Progenitor cell of endocrine pancreas (in vitro differentiated cells): ENCODE data around the gene COL11A2. TPM values are rescaled to one million over a fixed set of nuclear protein-coding genes. Genes with fewer than 3 reads are reported as not detected.

Source experiments
- DNase-seq: peaks from one replicate; pipeline ENCODE4 v3.0.0; 2021; ENCODE audit warnings: low spot score; ENCODE audit not compliant: unreplicated experiment
- H3K27ac Mint-ChIP-seq: 2 replicates; pipeline ENCODE4 v1.8.0; 2021; ENCODE audit warnings: mild to moderate bottlenecking, moderate library complexity, mixed read lengths
- H3K27me3 Mint-ChIP-seq: 2 replicates; pipeline ENCODE4 v1.8.0; 2021; ENCODE audit warnings: mixed read lengths
- H3K36me3 Mint-ChIP-seq: 2 replicates; pipeline ENCODE4 v1.8.0; 2022; ENCODE audit warnings: mixed read lengths; ENCODE audit not compliant: insufficient read depth
- H3K4me1 Mint-ChIP-seq: 2 replicates; pipeline ENCODE4 v1.8.0; 2021; ENCODE audit warnings: low read depth, mixed read lengths
- H3K4me3 Mint-ChIP-seq: 2 replicates; pipeline ENCODE4 v1.8.0; 2021; ENCODE audit warnings: low read depth, mild to moderate bottlenecking, moderate library complexity, mixed read lengths
- H3K9me3 Mint-ChIP-seq: 2 replicates; pipeline ENCODE4 v1.8.0; 2021; ENCODE audit warnings: low read depth, mixed read lengths
- CTCF ChIP-seq: fragments of 200-600 bp; sonication (generic); IDR thresholded peaks from one replicate; pipeline ENCODE4 v1.5.0; 2021; ENCODE audit warnings: antibody characterized with exemption, mild to moderate bottlenecking; ENCODE audit not compliant: unreplicated experiment
- microRNA-seq: library from miRNA; unstranded; fragments of <30 nt; microRNA quantifications from one replicate; pipeline ENCODE4 v1.1.0, GENCODE V29; 2020; ENCODE audit warnings: borderline number of aligned reads; ENCODE audit not compliant: unreplicated experiment
- total RNA-seq: library from RNA; stranded (reverse); gene quantifications from 2 replicates; pipeline ENCODE4 v1.2.1, GENCODE V29; 2021

The COL11A2 gene
- total RNA-seq, 1 donor from 2014 or later: 4.3 TPM

GRCh38 chr6:33116841-33117711 is 75.2 kb downstream of the COL11A2 start:
- no peak for DNase-seq
- Mint-ChIP-seq H3K9me3 (no peaks in the 10 kb centered on the region), H3K4me1 (peaks cover 29% of the 10 kb centered on the region), H3K27me3 (peaks cover 57% of the 10 kb centered on the region), H3K27ac (peak overlapping the region; percentile 4), H3K4me3 (peak overlapping the region; percentile 57), H3K36me3 (no peaks in the 10 kb centered on the region)
- TF ChIP-seq CTCF: no peak

- H3K36me3 Mint-ChIP-seq: no peaks in the 10 kb centered on the region
- peak overlapping the region; percentile 57 for H3K4me3 Mint-ChIP-seq
- no peak for DNase-seq
- H3K27me3 Mint-ChIP-seq: peaks cover 57% of the 10 kb centered on the region
- no peaks in the 10 kb centered on the region for H3K9me3 Mint-ChIP-seq
- H3K4me1 Mint-ChIP-seq: peaks cover 23% of the 10 kb centered on the region
- no peak for TF ChIP-seq CTCF
- H3K27ac Mint-ChIP-seq: peak overlapping the region; percentile 4
Measured at GRCh38 chr6:33116417-33116816, 75.8 kb downstream of the COL11A2 start.

GRCh38 chr6:33114406-33114805 is 77.9 kb downstream of the COL11A2 start:
- DNase-seq: no peak
- peaks cover 16% of the 10 kb centered on the region for H3K4me1 Mint-ChIP-seq
- no peaks in the 10 kb centered on the region for H3K9me3 Mint-ChIP-seq
- no peak overlapping the region for H3K27ac Mint-ChIP-seq
- H3K27me3 Mint-ChIP-seq: peaks cover 68% of the 10 kb centered on the region
- no peak for TF ChIP-seq CTCF
- H3K4me3 Mint-ChIP-seq: no peak overlapping the region
- H3K36me3 Mint-ChIP-seq: no peaks in the 10 kb centered on the region

GRCh38 chr6:33113755-33114154 is 78.5 kb downstream of the COL11A2 start:
- no peak for TF ChIP-seq CTCF
- H3K27ac Mint-ChIP-seq: no peak overlapping the region
- no peaks in the 10 kb centered on the region for H3K36me3 Mint-ChIP-seq
- H3K9me3 Mint-ChIP-seq: no peaks in the 10 kb centered on the region
- peaks cover 72% of the 10 kb centered on the region for H3K27me3 Mint-ChIP-seq
- H3K4me1 Mint-ChIP-seq: peaks cover 16% of the 10 kb centered on the region
- no peak overlapping the region for H3K4me3 Mint-ChIP-seq
- DNase-seq: no peak

Small RNA genes lying within 50 kb of the gene (microRNA-seq; reads per million reads assigned to microRNA genes)
- gene MIR219A1: 9.6 reads per million, percentile 16 among the genes with 10 or more reads in this experiment

Other genes with a start within 250 kb of the COL11A2 start
- 3.3 and 3.4 TPM in 2 replicates for gene HLA-DMA, start 239.4 kb downstream of the COL11A2 start, total RNA-seq
- 229 and 238 TPM in 2 replicates for gene BRD2, start 223.9 kb downstream of the COL11A2 start, total RNA-seq
- 4.1 and 5.6 TPM in 2 replicates for gene HLA-DOA, start 182.9 kb downstream of the COL11A2 start, total RNA-seq
- gene HLA-DPA1, start 118.8 kb downstream of the COL11A2 start, total RNA-seq: 0.89 and 1.8 TPM in 2 replicates
- 13.5 and 17.9 TPM in 2 replicates for gene HLA-DPB1, start 116.5 kb downstream of the COL11A2 start, total RNA-seq
- gene RXRB, start 8.2 kb upstream of the COL11A2 start, total RNA-seq: 44.3 and 47.1 TPM in 2 replicates
- gene SLC39A7, start 8.4 kb upstream of the COL11A2 start, total RNA-seq: 108 and 109 TPM in 2 replicates
- 7.0 and 9.2 TPM in 2 replicates for gene HSD17B8, start 12.2 kb upstream of the COL11A2 start, total RNA-seq
- 56.2 and 62.4 TPM in 2 replicates for gene RING1, start 16.0 kb upstream of the COL11A2 start, total RNA-seq
- gene VPS52, start 79.4 kb upstream of the COL11A2 start, total RNA-seq: 77.2 and 81.7 TPM in 2 replicates
- gene RPS18, start 79.6 kb upstream of the COL11A2 start, total RNA-seq: 1,974 and 2,131 TPM in 2 replicates
- 5.3 and 5.7 TPM in 2 replicates for gene B3GALT4, start 84.7 kb upstream of the COL11A2 start, total RNA-seq
- gene WDR46, start 96.8 kb upstream of the COL11A2 start, total RNA-seq: 47.5 and 53.4 TPM in 2 replicates
- 46.1 and 52.1 TPM in 2 replicates for gene PFDN6, start 97.1 kb upstream of the COL11A2 start, total RNA-seq
- 175 and 196 TPM in 2 replicates for gene RGL2, start 106.5 kb upstream of the COL11A2 start, total RNA-seq
- 20.2 and 22.3 TPM in 2 replicates for gene TAPBP, start 121.6 kb upstream of the COL11A2 start, total RNA-seq
- gene ZBTB22, start 125.3 kb upstream of the COL11A2 start, total RNA-seq: 27.3 and 28.1 TPM in 2 replicates
- 47.5 and 48.4 TPM in 2 replicates for gene DAXX, start 130.5 kb upstream of the COL11A2 start, total RNA-seq
- gene KIFC1, start 199.4 kb upstream of the COL11A2 start, total RNA-seq: 45.5 and 46.6 TPM in 2 replicates
- 58.1 and 58.4 TPM in 2 replicates for gene PHF1, start 218.5 kb upstream of the COL11A2 start, total RNA-seq
- gene CUTA, start 225.6 kb upstream of the COL11A2 start, total RNA-seq: 252 and 264 TPM in 2 replicates
- gene SYNGAP1, start 227.6 kb upstream of the COL11A2 start, total RNA-seq: 59.9 and 60.3 TPM in 2 replicates